ENCODE results near the gene HPD.
"Not testable (repeated sequence)": the region's sequence is repeated elsewhere in the genome, so short reads cannot be mapped to it uniquely, and the experiment has no call there.

Gene HPD

DNA sequence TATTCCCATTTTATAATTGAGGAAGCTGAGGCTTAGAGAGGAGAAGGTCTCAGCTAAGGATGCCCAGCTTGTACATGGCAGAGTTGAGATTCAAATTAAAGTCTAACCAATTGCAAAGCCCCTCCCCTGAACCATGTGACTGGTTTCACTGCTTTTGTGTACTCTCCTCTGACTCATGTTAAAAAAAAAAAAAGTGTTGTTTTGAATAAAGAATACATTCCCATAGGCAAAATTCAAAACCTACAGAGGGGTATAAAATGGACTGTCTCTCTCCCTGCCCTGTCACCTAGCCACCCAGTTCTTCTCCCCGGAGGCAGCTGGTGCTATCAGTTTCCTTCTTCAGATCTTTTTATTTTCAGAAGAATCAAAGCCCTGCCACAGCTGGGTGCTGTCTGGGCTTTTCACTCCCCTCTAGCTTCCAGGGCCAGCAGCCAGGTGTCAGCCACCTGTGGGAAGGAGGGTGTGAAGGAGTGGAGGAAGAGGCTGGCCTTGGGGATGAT, 35.4 kb upstream of the HPD start:
- TF ChIP-seq, protein P1, sequence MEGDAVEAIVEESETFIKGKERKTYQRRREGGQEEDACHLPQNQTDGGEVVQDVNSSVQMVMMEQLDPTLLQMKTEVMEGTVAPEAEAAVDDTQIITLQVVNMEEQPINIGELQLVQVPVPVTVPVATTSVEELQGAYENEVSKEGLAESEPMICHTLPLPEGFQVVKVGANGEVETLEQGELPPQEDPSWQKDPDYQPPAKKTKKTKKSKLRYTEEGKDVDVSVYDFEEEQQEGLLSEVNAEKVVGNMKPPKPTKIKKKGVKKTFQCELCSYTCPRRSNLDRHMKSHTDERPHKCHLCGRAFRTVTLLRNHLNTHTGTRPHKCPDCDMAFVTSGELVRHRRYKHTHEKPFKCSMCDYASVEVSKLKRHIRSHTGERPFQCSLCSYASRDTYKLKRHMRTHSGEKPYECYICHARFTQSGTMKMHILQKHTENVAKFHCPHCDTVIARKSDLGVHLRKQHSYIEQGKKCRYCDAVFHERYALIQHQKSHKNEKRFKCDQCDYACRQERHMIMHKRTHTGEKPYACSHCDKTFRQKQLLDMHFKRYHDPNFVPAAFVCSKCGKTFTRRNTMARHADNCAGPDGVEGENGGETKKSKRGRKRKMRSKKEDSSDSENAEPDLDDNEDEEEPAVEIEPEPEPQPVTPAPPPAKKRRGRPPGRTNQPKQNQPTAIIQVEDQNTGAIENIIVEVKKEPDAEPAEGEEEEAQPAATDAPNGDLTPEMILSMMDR (IDR thresholded peaks at IDR 0.05; ENCODE audit: low read depth, low read length, poor library complexity, severe bottlenecking): no peak
- no peak for TF ChIP-seq EZH2phosphoT487 (IDR thresholded peaks at IDR 0.05; ENCODE audit: borderline replicate concordance, low read length)
- peaks cover 25% of the 10 kb centered on the region for H3K4me1 ChIP-seq (ENCODE audit: control insufficient read depth, low read length)
- H4K20me1 ChIP-seq (ENCODE audit: control insufficient read depth, insufficient read depth, low read depth, low read length): peaks cover 3% of the 10 kb centered on the region; the same call in 1 of the 2 replicates
- H3K27ac ChIP-seq (ENCODE audit: low read depth, low read length): no peak overlapping the region
- no peak overlapping the region for H3K4me3 ChIP-seq (ENCODE audit: low read length)
- H3K9me3 ChIP-seq (ENCODE audit: control insufficient read depth, insufficient read depth, low read length): no peaks in the 10 kb centered on the region
- H3F3A ChIP-seq (ENCODE audit: control insufficient read depth, insufficient read depth): peaks cover 2% of the 10 kb centered on the region; the same call in 1 of the 2 replicates
- peaks cover 69% of the 10 kb centered on the region for H3K79me2 ChIP-seq (ENCODE audit: control insufficient read depth, low read length)
- H3K4me2 ChIP-seq (ENCODE audit: low read length): no peak overlapping the region
- peaks cover 66% of the 10 kb centered on the region for H3K36me3 ChIP-seq (ENCODE audit: control insufficient read depth, low read length)
- H3K27me3 ChIP-seq (ENCODE audit: control insufficient read depth, low read length): no peaks in the 10 kb centered on the region
- H3K9me2 ChIP-seq (replicated peaks; ENCODE audit: control insufficient read depth, low read length): no peaks in the 10 kb centered on the region

DNA sequence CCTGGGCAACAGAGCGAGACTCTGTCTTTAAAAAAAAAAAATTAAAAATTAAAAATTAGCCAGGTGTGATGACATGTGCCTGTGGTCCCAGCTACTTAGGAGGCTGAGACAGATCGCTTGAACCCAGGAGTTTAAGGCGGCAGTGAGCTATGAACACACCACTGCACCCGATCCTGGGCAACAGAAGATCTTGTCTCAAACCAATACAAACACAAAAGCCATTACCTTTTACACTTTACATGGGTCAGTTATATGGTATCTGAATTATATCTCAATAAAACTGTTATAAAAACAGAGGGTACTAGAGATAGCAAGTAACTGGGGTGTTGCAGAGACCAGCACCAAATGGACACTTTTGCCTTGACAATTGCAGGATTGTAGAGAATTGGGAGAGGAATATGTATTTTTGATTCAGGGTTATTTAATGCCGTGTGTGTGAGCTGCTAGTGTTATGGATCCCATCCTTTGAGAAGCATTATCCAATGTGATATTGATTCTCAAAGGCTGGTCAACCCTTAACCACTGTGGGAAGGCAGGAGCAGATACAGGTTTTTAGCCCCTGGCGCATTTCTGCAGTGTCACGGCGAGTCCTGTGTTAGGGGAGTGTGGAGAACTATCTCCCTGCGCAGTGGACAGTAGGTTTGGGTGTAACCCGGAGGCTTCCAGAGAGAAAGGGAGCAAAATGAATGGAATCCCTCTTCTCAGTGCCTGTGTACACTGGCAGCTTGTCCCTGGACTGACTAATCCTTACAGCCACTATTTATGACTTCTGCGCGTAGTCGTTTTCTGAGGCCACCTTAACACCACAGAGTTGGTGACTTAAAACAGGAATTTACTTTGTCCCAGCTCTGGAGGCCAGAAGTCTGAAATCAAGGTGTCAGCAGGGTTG, 34.3 kb upstream of the HPD start:
- Histone ChIP-seq H3K4me3 (ENCODE audit: low read length) (no peak overlapping the region), H3K9me3 (ENCODE audit: control insufficient read depth, insufficient read depth, low read length) (no peaks in the 10 kb centered on the region), H3K79me2 (ENCODE audit: control insufficient read depth, low read length) (peaks cover 69% of the 10 kb centered on the region), H3K27ac (ENCODE audit: low read depth, low read length) (no peak overlapping the region), H3K36me3 (ENCODE audit: control insufficient read depth, low read length) (peaks cover 58% of the 10 kb centered on the region), H3K4me1 (ENCODE audit: control insufficient read depth, low read length) (peaks cover 29% of the 10 kb centered on the region), H3F3A (ENCODE audit: control insufficient read depth, insufficient read depth) (peaks cover 3% of the 10 kb centered on the region; the same call in 1 of the 2 replicates), H3K9me2 (replicated peaks; ENCODE audit: control insufficient read depth, low read length) (no peaks in the 10 kb centered on the region), H3K4me2 (ENCODE audit: low read length) (no peak overlapping the region), H3K27me3 (ENCODE audit: control insufficient read depth, low read length) (no peaks in the 10 kb centered on the region), H4K20me1 (ENCODE audit: control insufficient read depth, insufficient read depth, low read depth, low read length) (peaks cover 3% of the 10 kb centered on the region; the same call in 1 of the 2 replicates)
- no peak for TF ChIP-seq EZH2phosphoT487 (IDR thresholded peaks at IDR 0.05; ENCODE audit: borderline replicate concordance, low read length)
- TF ChIP-seq, protein P1 (IDR thresholded peaks at IDR 0.05; ENCODE audit: low read depth, low read length, poor library complexity, severe bottlenecking): no peak

DNA sequence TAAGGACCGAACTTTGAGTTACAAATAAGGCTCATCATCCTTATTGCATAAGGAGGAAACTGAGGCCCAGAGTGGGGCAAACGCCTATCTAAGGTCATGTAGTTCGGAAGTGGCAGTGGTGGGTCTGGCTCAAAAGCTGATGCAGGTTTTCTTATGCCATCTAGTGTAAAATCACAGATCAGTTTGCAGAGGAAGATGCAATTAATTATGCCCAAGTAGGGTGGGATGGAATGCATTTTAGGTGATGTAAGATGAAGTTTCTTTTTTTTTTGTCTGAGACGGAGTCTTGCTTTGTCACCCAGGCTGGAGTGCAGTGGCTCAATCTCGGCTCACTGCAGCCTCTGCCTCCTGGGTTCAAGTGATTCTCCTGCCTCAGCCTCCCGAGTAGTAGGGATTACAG, 31.0 kb upstream of the HPD start:
- H3F3A ChIP-seq (ENCODE audit: control insufficient read depth, insufficient read depth); H3K27ac ChIP-seq (ENCODE audit: low read depth, low read length); H3K9me3 ChIP-seq (ENCODE audit: control insufficient read depth, insufficient read depth, low read length); H4K20me1 ChIP-seq (ENCODE audit: control insufficient read depth, insufficient read depth, low read depth, low read length); H3K9me2 ChIP-seq (replicated peaks; ENCODE audit: control insufficient read depth, low read length); H3K27me3 ChIP-seq (ENCODE audit: control insufficient read depth, low read length): not testable (repeated sequence)
- H3K79me2 ChIP-seq (ENCODE audit: control insufficient read depth, low read length): peaks cover 57% of the 10 kb centered on the region
- peak overlapping the region; percentile 86 for H3K4me3 ChIP-seq (ENCODE audit: low read length)
- H3K4me2 ChIP-seq (ENCODE audit: low read length): peak overlapping the region; percentile 98
- peaks cover 32% of the 10 kb centered on the region for H3K4me1 ChIP-seq (ENCODE audit: control insufficient read depth, low read length)
- peaks cover 39% of the 10 kb centered on the region for H3K36me3 ChIP-seq (ENCODE audit: control insufficient read depth, low read length)

DNA sequence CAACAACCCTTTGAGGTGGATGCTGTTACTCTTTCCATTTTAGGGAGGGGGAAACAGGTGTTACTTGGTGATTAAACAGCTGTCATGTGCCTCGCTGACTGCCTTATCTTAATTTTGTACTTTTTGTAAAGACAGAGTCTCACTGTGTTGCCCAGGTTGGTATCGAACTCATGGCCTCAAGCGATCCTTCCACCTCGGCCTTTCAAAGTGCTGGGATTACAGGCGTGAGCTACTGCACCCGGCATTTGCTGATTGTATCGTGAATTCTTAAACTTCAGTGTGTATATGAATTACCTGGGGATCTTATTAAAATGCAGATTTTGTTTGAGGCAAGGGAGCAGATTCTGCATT, 30.6 kb upstream of the HPD start:
- peak overlapping the region; percentile 86 for H3K4me3 ChIP-seq (ENCODE audit: low read length)
- peaks cover 3% of the 10 kb centered on the region; the same call in 1 of the 2 replicates for H4K20me1 ChIP-seq (ENCODE audit: control insufficient read depth, insufficient read depth, low read depth, low read length)
- no peaks in the 10 kb centered on the region for H3K9me3 ChIP-seq (ENCODE audit: control insufficient read depth, insufficient read depth, low read length)
- peaks cover 53% of the 10 kb centered on the region for H3K79me2 ChIP-seq (ENCODE audit: control insufficient read depth, low read length)
- H3F3A ChIP-seq (ENCODE audit: control insufficient read depth, insufficient read depth): peaks cover 6% of the 10 kb centered on the region; the same call in 1 of the 2 replicates
- H3K27me3 ChIP-seq (ENCODE audit: control insufficient read depth, low read length): no peaks in the 10 kb centered on the region
- no peaks in the 10 kb centered on the region for H3K9me2 ChIP-seq (replicated peaks; ENCODE audit: control insufficient read depth, low read length)
- H3K27ac ChIP-seq (ENCODE audit: low read depth, low read length): peak overlapping the region; percentile 75
- peaks cover 35% of the 10 kb centered on the region for H3K36me3 ChIP-seq (ENCODE audit: control insufficient read depth, low read length)
- TF ChIP-seq, protein P1 (IDR thresholded peaks at IDR 0.05; ENCODE audit: low read depth, low read length, poor library complexity, severe bottlenecking): no peak
- no peak for TF ChIP-seq EZH2phosphoT487 (IDR thresholded peaks at IDR 0.05; ENCODE audit: borderline replicate concordance, low read length)
- peak overlapping the region; percentile 98 for H3K4me2 ChIP-seq (ENCODE audit: low read length)
- H3K4me1 ChIP-seq (ENCODE audit: control insufficient read depth, low read length): peaks cover 32% of the 10 kb centered on the region

Data from DOHH2 (cell line).